Neuronal stem cell (in vitro differentiated cells): ENCODE measurements around the gene CRCP.

Experiments
- DNase-seq: peaks from one replicate; pipeline ENCODE4 v3.0.0-alpha.2; 2013; ENCODE audit warnings: low spot score
- H2AFZ ChIP-seq: one replicate; pipeline ENCODE4 v1.6.1; 2013; ENCODE audit warnings: mild to moderate bottlenecking, low read length, inconsistent platforms
- H2AK5ac ChIP-seq: 2 replicates; pipeline ENCODE4 v1.6.1; 2013; ENCODE audit warnings: low read depth, mild to moderate bottlenecking, inconsistent platforms, low read length, moderate library complexity, mixed read lengths
- H2BK120ac ChIP-seq: 2 replicates; pipeline ENCODE4 v1.6.1; 2013; ENCODE audit warnings: low read depth, mild to moderate bottlenecking, inconsistent platforms, low read length, moderate library complexity, mixed read lengths
- H2BK12ac ChIP-seq: one replicate; pipeline ENCODE4 v1.6.1; 2013; ENCODE audit warnings: low read length, inconsistent platforms
- H2BK15ac ChIP-seq: 2 replicates; pipeline ENCODE4 v1.6.1; 2013; ENCODE audit warnings: mild to moderate bottlenecking, low read length, inconsistent platforms, mixed read lengths
- H2BK5ac ChIP-seq: one replicate; pipeline ENCODE4 v1.6.1; 2013; ENCODE audit warnings: inconsistent platforms, mild to moderate bottlenecking, low read length, moderate library complexity
- H3K14ac ChIP-seq: one replicate; pipeline ENCODE4 v1.6.1; 2013; ENCODE audit warnings: low read length, inconsistent platforms
- H3K18ac ChIP-seq: 2 replicates; pipeline ENCODE4 v1.6.1; 2013; ENCODE audit warnings: low read length, inconsistent platforms
- H3K23ac ChIP-seq: 2 replicates; pipeline ENCODE4 v1.6.1; 2013; ENCODE audit warnings: low read depth, mild to moderate bottlenecking, mixed read lengths, low read length, inconsistent platforms; ENCODE audit not compliant: poor library complexity
- H3K27ac ChIP-seq: replicated peaks from 3 replicates; pipeline ENCODE4 v1.5.1; 2013; ENCODE audit warnings: low read length, inconsistent platforms
- H3K27me3 ChIP-seq, 3 experiments: 2 replicates each; pipeline ENCODE4 v1.6.1; 2013; ENCODE audit warnings: low read length in 3 of 3, mild to moderate bottlenecking in 2 of 3, inconsistent platforms in 1 of 3, low read depth in 1 of 3, mixed read lengths in 1 of 3, moderate library complexity in 1 of 3; ENCODE audit not compliant: control insufficient read depth in 3 of 3, insufficient read depth in 3 of 3
- H3K36me3 ChIP-seq, 2 donors: replicated peaks in 1 of 2; 2 replicates each; pipeline ENCODE4 v1.6.1; 2013; ENCODE audit warnings: low read length in 2 of 2; ENCODE audit not compliant: control insufficient read depth in 2 of 2, insufficient read depth in 2 of 2
- H3K4ac ChIP-seq: 2 replicates; pipeline ENCODE4 v1.6.1; 2013; ENCODE audit warnings: inconsistent platforms, mild to moderate bottlenecking, low read length, moderate library complexity
- H3K4me1 ChIP-seq, 2 donors: 1 replicate in 1 of 2; 2 replicates in 1 of 2; pipeline ENCODE4 v1.6.1; 2013; ENCODE audit warnings: low read length in 2 of 2, low read depth in 1 of 2; ENCODE audit not compliant: control insufficient read depth in 2 of 2, insufficient read depth in 1 of 2
- H3K4me2 ChIP-seq: one replicate; pipeline ENCODE4 v1.6.1; 2013; ENCODE audit warnings: mild to moderate bottlenecking, low read length, inconsistent platforms; ENCODE audit not compliant: insufficient read depth, poor library complexity, severe bottlenecking
- H3K4me3 ChIP-seq, 2 donors: 2 replicates each; pipeline ENCODE4 v1.5.1; 2013; ENCODE audit warnings: low read length in 2 of 2, mild to moderate bottlenecking in 2 of 2, inconsistent platforms in 1 of 2, moderate library complexity in 1 of 2
- H3K79me1 ChIP-seq: one replicate; pipeline ENCODE4 v1.6.1; 2013; ENCODE audit warnings: low read depth, mild to moderate bottlenecking, inconsistent platforms, low read length, moderate library complexity
- H3K9ac ChIP-seq: one replicate; pipeline ENCODE4 v1.6.1; 2013; ENCODE audit warnings: mild to moderate bottlenecking, low read depth, low read length, inconsistent platforms; ENCODE audit not compliant: poor library complexity
- H3K9me3 ChIP-seq, 2 donors: replicated peaks in 1 of 2; 2 replicates each; pipeline versions ENCODE3 to v1.6.1; 2013; ENCODE audit warnings: low read length in 2 of 2, mild to moderate bottlenecking in 2 of 2, inconsistent platforms in 1 of 2, low read depth in 1 of 2, mixed read lengths in 1 of 2, moderate library complexity in 1 of 2; ENCODE audit not compliant: control insufficient read depth in 2 of 2, insufficient read depth in 1 of 2
- H4K8ac ChIP-seq: one replicate; pipeline ENCODE4 v1.6.1; 2013; ENCODE audit warnings: low read depth, mild to moderate bottlenecking, inconsistent platforms, low read length, moderate library complexity
- H4K91ac ChIP-seq: one replicate; pipeline ENCODE4 v1.6.1; 2013; ENCODE audit warnings: low read length, low read depth, mild to moderate bottlenecking, inconsistent platforms; ENCODE audit not compliant: poor library complexity
- WGBS, 2 donors: extraction: QIAGEN DNeasy Blood & Tissue Kit; methylation state at CpG; one replicate each; pipeline ENCODE4 v1.1.7; 2013; ENCODE audit warnings: missing lambda C conversion rate in 2 of 2, mixed read lengths in 1 of 2; ENCODE audit not compliant: insufficient read length in 2 of 2, insufficient replicate concordance in 1 of 2; ENCODE audit errors: extremely low coverage in 2 of 2; 5-methylcytosine and 5-hydroxymethylcytosine counted together

The CRCP gene

DNA sequence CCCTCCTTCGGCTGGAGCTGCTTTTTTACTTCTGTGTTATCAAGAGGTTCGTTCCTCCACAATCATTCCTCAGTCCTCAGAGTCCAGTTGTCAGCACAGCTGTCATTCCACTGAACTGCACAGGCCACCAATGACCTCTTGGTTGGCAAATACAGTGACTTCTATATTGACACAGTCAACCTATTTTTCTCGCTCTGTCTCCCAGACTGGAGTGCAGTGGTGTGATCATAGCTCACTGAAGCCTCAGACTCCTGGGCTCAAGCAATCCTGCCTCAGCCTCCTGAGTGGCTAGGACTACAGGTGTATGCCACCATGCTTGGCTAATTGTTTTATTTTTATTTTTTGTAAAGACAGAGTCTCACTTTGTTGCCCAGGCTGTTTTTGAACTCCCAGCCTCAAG is 27.7 kb downstream of the CRCP start:
- Histone ChIP-seq H2AFZ (no peak overlapping the region), H2BK12ac (no peak overlapping the region), H3K4me3 (no peak overlapping the region), H2BK120ac (no peak overlapping the region), H4K91ac (no peak overlapping the region), H3K4ac (no peak overlapping the region), H4K8ac (no peak overlapping the region), H3K4me2 (no peak overlapping the region), H3K14ac (no peak overlapping the region), H2BK15ac (no peak overlapping the region), H2AK5ac (no peak overlapping the region), H3K79me1 (peaks cover 2% of the 10 kb centered on the region), H3K27me3 (no peaks in the 10 kb centered on the region), H2BK5ac (no peak overlapping the region), H3K4me1 (no peaks in the 10 kb centered on the region), H3K9ac (no peak overlapping the region), H3K27ac (no peak overlapping the region), H3K36me3 (peaks cover 18 to 86% of the 10 kb centered on the region in 2 donors), H3K9me3 (no peaks in the 10 kb centered on the region), H3K23ac (no peak overlapping the region), H3K18ac (no peak overlapping the region)
- WGBS, 2 donors: no CpG with 5 or more reads among the region's 3 CpGs
- no peak for DNase-seq

DNA sequence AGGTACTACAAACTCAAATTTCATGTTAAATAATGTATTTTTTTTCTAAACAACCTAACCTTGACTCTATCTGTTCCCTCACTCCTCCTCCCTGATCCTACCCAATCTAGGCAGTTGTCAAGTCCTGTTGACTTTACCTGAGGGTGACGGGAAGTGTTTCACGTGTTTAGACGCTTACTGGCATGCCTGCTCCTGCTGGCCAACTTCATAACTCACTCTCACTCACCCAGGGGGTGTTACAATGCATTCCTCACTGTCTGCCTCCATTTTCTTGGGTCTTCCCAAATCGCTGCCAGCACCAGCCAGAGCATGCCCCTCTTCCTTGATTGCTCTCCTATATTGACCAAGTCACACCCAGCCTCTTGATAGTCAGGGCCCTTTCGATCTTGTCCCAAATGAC is 28.3 kb downstream of the CRCP start:
- no peak overlapping the region for H3K14ac ChIP-seq
- no peak overlapping the region for H3K4ac ChIP-seq
- no peak overlapping the region for H4K91ac ChIP-seq
- H2BK12ac ChIP-seq: no peak overlapping the region
- no peaks in the 10 kb centered on the region for H3K27me3 ChIP-seq
- peaks cover 19 to 87% of the 10 kb centered on the region in 2 donors for H3K36me3 ChIP-seq
- H3K4me1 ChIP-seq: no peaks in the 10 kb centered on the region
- H3K4me3 ChIP-seq: no peak overlapping the region
- no peak overlapping the region for H3K4me2 ChIP-seq
- H2BK5ac ChIP-seq: no peak overlapping the region
- no peak overlapping the region for H3K23ac ChIP-seq
- H3K27ac ChIP-seq: no peak overlapping the region
- H3K18ac ChIP-seq: no peak overlapping the region
- H2AK5ac ChIP-seq: no peak overlapping the region
- H2BK15ac ChIP-seq: no peak overlapping the region
- H2AFZ ChIP-seq: no peak overlapping the region
- WGBS, 2 donors: no CpG with 5 or more reads among the region's 5 CpGs
- no peak for DNase-seq
- peaks cover 2% of the 10 kb centered on the region for H3K79me1 ChIP-seq
- no peak overlapping the region for H4K8ac ChIP-seq
- H3K9ac ChIP-seq: no peak overlapping the region
- H3K9me3 ChIP-seq: no peaks in the 10 kb centered on the region
- no peak overlapping the region for H2BK120ac ChIP-seq

GRCh38 chr7:66143876-66144332 is 29.3 kb downstream of the CRCP start:
- H2BK120ac ChIP-seq: no peak overlapping the region
- no peak overlapping the region for H2BK12ac ChIP-seq
- no peak overlapping the region for H3K4ac ChIP-seq
- H3K18ac ChIP-seq: no peak overlapping the region
- H3K4me3 ChIP-seq: no peak overlapping the region
- no peaks in the 10 kb centered on the region for H3K27me3 ChIP-seq
- no peak overlapping the region for H3K4me2 ChIP-seq
- H3K9me3 ChIP-seq: no peaks in the 10 kb centered on the region
- no CpG with 5 or more reads among the region's 2 CpGs for WGBS, 2 donors
- no peak for DNase-seq
- H2BK5ac ChIP-seq: no peak overlapping the region
- no peak overlapping the region for H3K27ac ChIP-seq
- no peak overlapping the region for H2AFZ ChIP-seq
- peaks cover 19 to 92% of the 10 kb centered on the region in 2 donors for H3K36me3 ChIP-seq
- no peak overlapping the region for H3K9ac ChIP-seq
- H3K79me1 ChIP-seq: peaks cover 2% of the 10 kb centered on the region
- H4K91ac ChIP-seq: no peak overlapping the region
- H2AK5ac ChIP-seq: no peak overlapping the region
- H3K4me1 ChIP-seq: no peaks in the 10 kb centered on the region
- no peak overlapping the region for H2BK15ac ChIP-seq
- no peak overlapping the region for H4K8ac ChIP-seq
- no peak overlapping the region for H3K14ac ChIP-seq
- H3K23ac ChIP-seq: no peak overlapping the region

GRCh38 chr7:66145400-66146104 is 30.9 kb downstream of the CRCP start:
- no peak overlapping the region for H3K27ac ChIP-seq
- no peak for DNase-seq

More at GRCh38 chr7:66145400-66146104, 30.9 kb downstream of the CRCP start:
- Histone ChIP-seq H3K79me1 (peaks cover 2% of the 10 kb centered on the region), H3K23ac (no peak overlapping the region), H3K14ac (no peak overlapping the region), H3K4me2 (no peak overlapping the region), H2BK5ac (peak overlapping the region; percentile 61), H3K9me3 (no peaks in the 10 kb centered on the region), H4K91ac (no peak overlapping the region), H4K8ac (no peak overlapping the region), H3K27me3 (no peaks in the 10 kb centered on the region), H2BK12ac (no peak overlapping the region), H3K4me1 (no peaks in the 10 kb centered on the region), H2AFZ (no peak overlapping the region), H3K4ac (no peak overlapping the region), H3K4me3 (no peak overlapping the region), H2BK15ac (no peak overlapping the region), H2BK120ac (no peak overlapping the region), H3K36me3 (peaks cover 19 to 89% of the 10 kb centered on the region in 2 donors), H2AK5ac (no peak overlapping the region), H3K18ac (no peak overlapping the region), H3K9ac (no peak overlapping the region)
- no CpG with 5 or more reads among the region's 17 CpGs for WGBS, 2 donors
